ENCODE measurements around the gene CDC16.

CDC16 gene

GRCh38 chr13:114311387-114311786 lies 76.7 kb downstream of the CDC16 start:
- no peak for DNase-seq (ENCODE audit: extremely low read depth, low read depth)
- no peak for TF ChIP-seq CTCF (IDR thresholded peaks at IDR 0.05; ENCODE audit: low read depth, low read length)

- no peak for TF ChIP-seq CTCF (IDR thresholded peaks at IDR 0.05; ENCODE audit: low read depth, low read length)
- DNase-seq (ENCODE audit: extremely low read depth, low read depth): no peak
Observed at GRCh38 chr13:114311908-114312307, 77.2 kb downstream of the CDC16 start.

GRCh38 chr13:114313061-114313860 lies 78.6 kb downstream of the CDC16 start:
- DNase-seq (ENCODE audit: extremely low read depth, low read depth): no peak

GRCh38 chr13:114314074-114314912 lies 79.6 kb downstream of the CDC16 start, which contains the start of gene CHAMP1:
Gene CHAMP1, plus strand, starts transcription at chr13:114314503. Its CDS starts 9,340 bp downstream, at chr13:114323843.
- peak; percentile 93 for DNase-seq (ENCODE audit: extremely low read depth, low read depth)
- no peak for TF ChIP-seq CTCF (IDR thresholded peaks at IDR 0.05; ENCODE audit: low read depth, low read length)

More at GRCh38 chr13:114313061-114313860, 78.6 kb downstream of the CDC16 start:
- TF ChIP-seq CTCF (IDR thresholded peaks at IDR 0.05; ENCODE audit: low read depth, low read length): no peak

GRCh38 chr13:114315074-114315785 lies 80.5 kb downstream of the CDC16 start:
- no peak for DNase-seq (ENCODE audit: extremely low read depth, low read depth)
- TF ChIP-seq CTCF (IDR thresholded peaks at IDR 0.05; ENCODE audit: low read depth, low read length): no peak

GRCh38 chr13:114318624-114319023 lies 83.9 kb downstream of the CDC16 start:
- TF ChIP-seq CTCF (IDR thresholded peaks at IDR 0.05; ENCODE audit: low read depth, low read length): no peak
- no peak for DNase-seq (ENCODE audit: extremely low read depth, low read depth)
